ENCODE results near the gene TRPM3.

The TRPM3 gene

GRCh38 chr9:70823284-70823683 is 298.1 kb downstream of the TRPM3 start:
- no peak for DNase-seq (ENCODE audit: low spot score)

- DNase-seq (ENCODE audit: low spot score): peak; percentile 72
Observed at GRCh38 chr9:70817311-70817710, 304.1 kb downstream of the TRPM3 start.

GRCh38 chr9:70816891-70817290 is 304.5 kb downstream of the TRPM3 start:
- DNase-seq (ENCODE audit: low spot score): no peak

GRCh38 chr9:70816316-70816715 is 305.1 kb downstream of the TRPM3 start:
- no peak for DNase-seq (ENCODE audit: low spot score)

GRCh38 chr9:70814597-70814996 is 306.8 kb downstream of the TRPM3 start:
- no peak for DNase-seq (ENCODE audit: low spot score)

- DNase-seq (ENCODE audit: low spot score): no peak
Observed at GRCh38 chr9:70813141-70813540, 308.3 kb downstream of the TRPM3 start.

- no peak for DNase-seq (ENCODE audit: low spot score)
Observed at GRCh38 chr9:70811638-70812037, 309.8 kb downstream of the TRPM3 start.

GRCh38 chr9:70806875-70807274 is 314.5 kb downstream of the TRPM3 start:
- DNase-seq (ENCODE audit: low spot score): no peak

- no peak for DNase-seq (ENCODE audit: low spot score)
Observed at GRCh38 chr9:70805949-70806348, 315.5 kb downstream of the TRPM3 start.

GRCh38 chr9:70802758-70803436 is 318.5 kb downstream of the TRPM3 start:
- DNase-seq (ENCODE audit: low spot score): no peak

GRCh38 chr9:70802206-70802605 is 319.2 kb downstream of the TRPM3 start:
- DNase-seq (ENCODE audit: low spot score): no peak

- no peak for DNase-seq (ENCODE audit: low spot score)
Observed at GRCh38 chr9:70801181-70801829, 320.1 kb downstream of the TRPM3 start.

- DNase-seq (ENCODE audit: low spot score): no peak
Observed at GRCh38 chr9:70798018-70798417, 323.4 kb downstream of the TRPM3 start.

GRCh38 chr9:70795841-70796240 is 325.6 kb downstream of the TRPM3 start:
- DNase-seq (ENCODE audit: low spot score): no peak

GRCh38 chr9:70792796-70793195 is 328.6 kb downstream of the TRPM3 start:
- DNase-seq (ENCODE audit: low spot score): no peak

GRCh38 chr9:70791936-70792335 is 329.5 kb downstream of the TRPM3 start:
- DNase-seq (ENCODE audit: low spot score): no peak

- no peak for DNase-seq (ENCODE audit: low spot score)
Observed at GRCh38 chr9:70789086-70789485, 332.3 kb downstream of the TRPM3 start.

- DNase-seq (ENCODE audit: low spot score): no peak
Observed at GRCh38 chr9:70784456-70784855, 337.0 kb downstream of the TRPM3 start.

- no peak for DNase-seq (ENCODE audit: low spot score)
Observed at GRCh38 chr9:70778568-70778967, 342.9 kb downstream of the TRPM3 start.

GRCh38 chr9:70773579-70773978 is 347.8 kb downstream of the TRPM3 start:
- no peak for DNase-seq (ENCODE audit: low spot score)

- DNase-seq (ENCODE audit: low spot score): no peak
Observed at GRCh38 chr9:70772601-70773000, 348.8 kb downstream of the TRPM3 start.

- DNase-seq (ENCODE audit: low spot score): no peak
Observed at GRCh38 chr9:70765946-70766345, 355.5 kb downstream of the TRPM3 start.

GRCh38 chr9:70761139-70761670 is 360.2 kb downstream of the TRPM3 start:
- no peak for DNase-seq (ENCODE audit: low spot score)

- no peak for DNase-seq (ENCODE audit: low spot score)
Observed at GRCh38 chr9:70760228-70760627, 361.2 kb downstream of the TRPM3 start.

Measured in kidney tubule cell (primary cell).